ENCODE measurements around the gene TRPC4AP. TPM values are rescaled to one million over a fixed set of nuclear protein-coding genes. Genes with fewer than 3 reads are reported as not detected.
A peak's percentile ranks its signal among the peaks of the same experiment; 100 is the strongest.

Gene TRPC4AP, protein sequence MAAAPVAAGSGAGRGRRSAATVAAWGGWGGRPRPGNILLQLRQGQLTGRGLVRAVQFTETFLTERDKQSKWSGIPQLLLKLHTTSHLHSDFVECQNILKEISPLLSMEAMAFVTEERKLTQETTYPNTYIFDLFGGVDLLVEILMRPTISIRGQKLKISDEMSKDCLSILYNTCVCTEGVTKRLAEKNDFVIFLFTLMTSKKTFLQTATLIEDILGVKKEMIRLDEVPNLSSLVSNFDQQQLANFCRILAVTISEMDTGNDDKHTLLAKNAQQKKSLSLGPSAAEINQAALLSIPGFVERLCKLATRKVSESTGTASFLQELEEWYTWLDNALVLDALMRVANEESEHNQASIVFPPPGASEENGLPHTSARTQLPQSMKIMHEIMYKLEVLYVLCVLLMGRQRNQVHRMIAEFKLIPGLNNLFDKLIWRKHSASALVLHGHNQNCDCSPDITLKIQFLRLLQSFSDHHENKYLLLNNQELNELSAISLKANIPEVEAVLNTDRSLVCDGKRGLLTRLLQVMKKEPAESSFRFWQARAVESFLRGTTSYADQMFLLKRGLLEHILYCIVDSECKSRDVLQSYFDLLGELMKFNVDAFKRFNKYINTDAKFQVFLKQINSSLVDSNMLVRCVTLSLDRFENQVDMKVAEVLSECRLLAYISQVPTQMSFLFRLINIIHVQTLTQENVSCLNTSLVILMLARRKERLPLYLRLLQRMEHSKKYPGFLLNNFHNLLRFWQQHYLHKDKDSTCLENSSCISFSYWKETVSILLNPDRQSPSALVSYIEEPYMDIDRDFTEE
- 10 to 100 TPM; 52.8 to 63.2 TPM for total RNA-seq

DNA sequence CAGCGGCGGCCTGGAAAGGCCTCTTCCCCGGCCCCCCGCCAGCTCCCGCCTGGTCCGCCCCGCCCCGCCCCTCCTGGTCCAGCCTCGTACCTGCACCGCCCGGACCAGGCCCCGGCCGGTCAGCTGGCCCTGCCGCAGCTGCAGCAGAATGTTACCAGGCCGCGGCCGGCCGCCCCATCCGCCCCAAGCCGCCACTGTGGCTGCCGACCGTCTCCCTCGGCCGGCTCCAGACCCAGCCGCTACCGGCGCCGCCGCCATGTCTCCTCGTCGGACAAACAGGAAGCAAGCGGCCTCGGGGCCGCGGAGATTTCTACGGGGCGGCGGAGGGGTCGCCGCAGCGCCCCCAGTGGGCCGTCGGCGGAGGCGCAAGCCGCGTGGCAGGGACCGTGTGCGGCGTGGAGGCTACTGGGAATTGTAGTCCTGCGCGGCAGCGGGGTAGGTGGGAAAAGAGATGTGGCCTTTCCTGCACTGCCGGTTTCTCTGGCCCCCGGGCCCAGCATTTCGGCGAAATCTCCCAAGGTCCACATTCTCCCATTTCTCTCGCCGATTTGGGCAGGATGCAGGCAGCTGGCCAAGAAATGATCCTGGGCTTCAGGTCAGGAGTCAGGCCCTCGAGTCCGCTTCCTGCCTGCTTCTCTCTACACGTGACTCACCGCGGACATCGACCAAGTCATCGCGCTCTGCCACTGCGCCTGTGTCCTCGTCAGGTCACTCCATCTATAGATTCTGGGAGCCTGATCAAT, at the start of gene TRPC4AP:
TSS of gene TRPC4AP (minus strand) at position 284 of the 743 bp plus-strand sequence. CDS start at position 258, 26 bp downstream.
- no peaks in the 10 kb centered on the region for H3K9me3 ChIP-seq
- H3K36me3 ChIP-seq = no peaks in the 10 kb centered on the region
- peak within 1 kb of the TSS; percentile 72 for H3K4me3 ChIP-seq
- H3K4me1 ChIP-seq = peaks cover 10% of the 10 kb centered on the region
- no peaks in the 10 kb centered on the region for H3K27me3 ChIP-seq
- peak within 1 kb of the TSS; percentile 80 to 89 for H3K9ac ChIP-seq (ENCODE audit: low read depth in 2 of 2, low read length in 2 of 2)
- DNase-seq = peak; percentile 87
- TF ChIP-seq, protein P1, sequence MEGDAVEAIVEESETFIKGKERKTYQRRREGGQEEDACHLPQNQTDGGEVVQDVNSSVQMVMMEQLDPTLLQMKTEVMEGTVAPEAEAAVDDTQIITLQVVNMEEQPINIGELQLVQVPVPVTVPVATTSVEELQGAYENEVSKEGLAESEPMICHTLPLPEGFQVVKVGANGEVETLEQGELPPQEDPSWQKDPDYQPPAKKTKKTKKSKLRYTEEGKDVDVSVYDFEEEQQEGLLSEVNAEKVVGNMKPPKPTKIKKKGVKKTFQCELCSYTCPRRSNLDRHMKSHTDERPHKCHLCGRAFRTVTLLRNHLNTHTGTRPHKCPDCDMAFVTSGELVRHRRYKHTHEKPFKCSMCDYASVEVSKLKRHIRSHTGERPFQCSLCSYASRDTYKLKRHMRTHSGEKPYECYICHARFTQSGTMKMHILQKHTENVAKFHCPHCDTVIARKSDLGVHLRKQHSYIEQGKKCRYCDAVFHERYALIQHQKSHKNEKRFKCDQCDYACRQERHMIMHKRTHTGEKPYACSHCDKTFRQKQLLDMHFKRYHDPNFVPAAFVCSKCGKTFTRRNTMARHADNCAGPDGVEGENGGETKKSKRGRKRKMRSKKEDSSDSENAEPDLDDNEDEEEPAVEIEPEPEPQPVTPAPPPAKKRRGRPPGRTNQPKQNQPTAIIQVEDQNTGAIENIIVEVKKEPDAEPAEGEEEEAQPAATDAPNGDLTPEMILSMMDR (IDR thresholded peaks at IDR 0.05) = peak; percentile 98
- peak within 1 kb of the TSS; percentile 87 for H3K27ac ChIP-seq
- intact Hi-C loops (cut with DNase I) = loop anchor here (10.0 kb wide), 1 partner anchor 218 kb away; the partner anchor contains the start of genes ACSS2 and GGT7

DNA sequence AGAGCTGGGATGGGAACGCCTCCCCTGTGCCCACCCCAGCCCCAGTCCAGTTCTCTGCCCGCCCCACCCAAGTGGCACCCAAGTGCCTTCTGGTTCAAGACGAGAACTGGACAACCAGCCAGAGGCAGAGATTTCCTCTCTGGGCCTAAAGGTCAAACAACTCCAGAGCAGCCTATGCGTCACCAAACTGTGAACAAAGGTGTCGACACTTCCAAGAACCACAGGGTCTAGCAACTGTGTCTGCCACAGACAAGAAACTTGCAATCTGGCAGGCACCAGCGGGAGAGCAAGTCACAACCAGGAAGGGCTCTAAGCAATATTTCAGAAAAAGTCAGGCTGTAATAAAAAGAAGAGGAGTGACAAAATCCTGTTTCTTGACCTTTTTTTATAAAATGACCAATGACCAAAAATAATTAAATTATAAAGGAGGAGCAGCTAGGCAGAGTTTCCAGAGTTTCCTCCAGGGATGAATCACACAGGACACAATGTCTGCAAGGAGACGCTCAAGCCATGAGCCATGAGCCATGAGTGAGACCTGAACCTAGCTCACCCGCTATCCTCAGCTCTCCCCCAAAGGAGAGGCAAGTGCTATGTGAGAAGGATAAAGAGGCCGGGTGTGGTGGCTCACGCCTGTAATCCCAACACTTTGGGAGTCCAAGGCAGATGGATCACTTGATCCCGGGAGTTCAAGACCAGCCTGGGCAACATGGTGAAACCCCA, 43.4 kb upstream of the TRPC4AP start:
- DNase-seq = no peak
- intact Hi-C loops (cut with DNase I) = no loop called here
- Histone ChIP-seq H3K36me3 (peaks cover 9% of the 10 kb centered on the region), H3K9ac (ENCODE audit: low read depth in 2 of 2, low read length in 2 of 2) (no peak overlapping the region), H3K4me3 (no peak overlapping the region), H3K9me3 (no peaks in the 10 kb centered on the region), H3K27me3 (no peaks in the 10 kb centered on the region), H3K27ac (no peak overlapping the region), H3K4me1 (no peaks in the 10 kb centered on the region)
- TF ChIP-seq, protein P1 (IDR thresholded peaks at IDR 0.05) = no peak

DNA sequence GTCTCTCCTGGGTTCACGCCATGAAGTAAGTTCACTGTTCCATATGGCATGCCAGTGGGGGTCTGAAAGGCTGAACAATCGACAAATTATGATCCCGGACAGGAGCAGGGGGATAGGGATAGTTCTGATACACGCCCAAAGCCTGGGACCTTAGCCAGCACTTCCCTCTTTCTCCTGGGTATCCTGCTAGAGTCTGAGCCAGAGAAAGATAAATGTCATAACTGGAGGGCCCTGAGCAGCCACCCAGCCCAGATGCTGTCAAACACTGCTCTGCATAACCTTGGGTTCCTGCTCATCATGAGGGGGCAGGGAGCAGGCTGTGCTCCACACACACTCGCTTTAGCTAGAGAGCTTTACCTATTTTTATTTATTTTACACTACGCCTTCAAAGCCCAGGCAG, 42.3 kb upstream of the TRPC4AP start:
- DNase-seq = no peak
- Histone ChIP-seq H3K36me3 (peaks cover 9% of the 10 kb centered on the region), H3K9me3 (no peaks in the 10 kb centered on the region), H3K4me3 (no peak overlapping the region), H3K27me3 (no peaks in the 10 kb centered on the region), H3K4me1 (no peaks in the 10 kb centered on the region), H3K9ac (ENCODE audit: low read depth in 2 of 2, low read length in 2 of 2) (no peak overlapping the region), H3K27ac (no peak overlapping the region)
- intact Hi-C loops (cut with DNase I) = no loop called here
- TF ChIP-seq, protein P1 (IDR thresholded peaks at IDR 0.05) = no peak

DNA sequence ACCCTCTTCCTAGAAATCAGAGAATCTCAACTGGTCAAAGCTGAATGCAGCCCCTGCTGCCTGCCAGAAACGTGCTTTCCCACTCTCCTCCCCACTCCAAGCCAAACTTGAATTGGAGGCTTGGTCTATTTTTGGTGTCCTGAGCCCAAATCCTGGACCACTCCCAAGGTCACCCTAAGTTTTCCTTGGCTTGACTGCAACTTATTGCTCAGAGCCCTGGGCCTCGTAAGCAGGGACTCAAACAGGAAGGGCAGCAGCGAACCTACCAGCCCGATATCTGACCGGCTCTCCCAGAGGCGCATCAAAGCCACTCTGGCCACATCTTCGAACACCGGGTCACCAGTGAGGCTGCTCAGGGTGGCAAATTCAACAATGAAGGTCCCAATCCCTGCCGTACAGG, 41.9 kb upstream of the TRPC4AP start:
- intact Hi-C loops (cut with DNase I) = no loop called here
- H3K27ac ChIP-seq = no peak overlapping the region
- TF ChIP-seq, protein P1 (IDR thresholded peaks at IDR 0.05) = no peak
- H3K36me3 ChIP-seq = peaks cover 9% of the 10 kb centered on the region
- DNase-seq = no peak
- H3K9me3 ChIP-seq = no peaks in the 10 kb centered on the region
- no peak overlapping the region for H3K4me3 ChIP-seq
- H3K27me3 ChIP-seq = no peaks in the 10 kb centered on the region
- no peaks in the 10 kb centered on the region for H3K4me1 ChIP-seq
- H3K9ac ChIP-seq (ENCODE audit: low read depth in 2 of 2, low read length in 2 of 2) = no peak overlapping the region

All from colonic mucosa (tissue), 4 donors.